Measurements from ENCODE around the gene DPP10.

DNA sequence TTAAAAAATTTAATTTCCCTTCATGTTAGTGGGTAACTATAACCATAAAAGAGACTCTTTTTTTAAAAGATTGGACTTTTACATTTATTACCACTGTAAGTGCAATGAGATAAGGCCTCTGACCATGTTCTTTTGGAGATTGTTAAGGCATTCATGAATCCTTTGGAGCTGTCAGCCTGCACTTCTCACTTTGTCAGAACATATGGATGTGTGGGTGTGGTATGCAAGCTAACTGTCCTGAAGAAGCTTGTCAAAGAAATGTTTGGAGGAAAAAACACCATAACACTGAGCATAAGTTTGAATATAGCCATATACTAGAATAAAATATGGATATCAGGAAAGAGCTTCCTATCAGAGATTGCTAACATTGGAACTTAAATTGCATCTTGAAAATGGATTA lies 754.1 kb downstream of the DPP10 start:
- TF ChIP-seq, protein P1, sequence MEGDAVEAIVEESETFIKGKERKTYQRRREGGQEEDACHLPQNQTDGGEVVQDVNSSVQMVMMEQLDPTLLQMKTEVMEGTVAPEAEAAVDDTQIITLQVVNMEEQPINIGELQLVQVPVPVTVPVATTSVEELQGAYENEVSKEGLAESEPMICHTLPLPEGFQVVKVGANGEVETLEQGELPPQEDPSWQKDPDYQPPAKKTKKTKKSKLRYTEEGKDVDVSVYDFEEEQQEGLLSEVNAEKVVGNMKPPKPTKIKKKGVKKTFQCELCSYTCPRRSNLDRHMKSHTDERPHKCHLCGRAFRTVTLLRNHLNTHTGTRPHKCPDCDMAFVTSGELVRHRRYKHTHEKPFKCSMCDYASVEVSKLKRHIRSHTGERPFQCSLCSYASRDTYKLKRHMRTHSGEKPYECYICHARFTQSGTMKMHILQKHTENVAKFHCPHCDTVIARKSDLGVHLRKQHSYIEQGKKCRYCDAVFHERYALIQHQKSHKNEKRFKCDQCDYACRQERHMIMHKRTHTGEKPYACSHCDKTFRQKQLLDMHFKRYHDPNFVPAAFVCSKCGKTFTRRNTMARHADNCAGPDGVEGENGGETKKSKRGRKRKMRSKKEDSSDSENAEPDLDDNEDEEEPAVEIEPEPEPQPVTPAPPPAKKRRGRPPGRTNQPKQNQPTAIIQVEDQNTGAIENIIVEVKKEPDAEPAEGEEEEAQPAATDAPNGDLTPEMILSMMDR (IDR thresholded peaks at IDR 0.05), result no peak
- no peak for TF ChIP-seq POLR2A (IDR thresholded peaks at IDR 0.05; ENCODE audit: low read depth)
- no peak for TF ChIP-seq POLR2AphosphoS5 (IDR thresholded peaks at IDR 0.05)

Data from esophagus muscularis mucosa (tissue), 3 donors.